HG02981 (cell line): Measurements from ENCODE around the gene IQCK.

Source experiments
- ATAC-seq: cut with Tn5 transposase; IDR thresholded peaks from one replicate; pipeline ENCODE4 v1.9.1; 2021; ENCODE audit warnings: mild to moderate bottlenecking, moderate library complexity; ENCODE audit not compliant: unreplicated experiment

Gene IQCK

DNA sequence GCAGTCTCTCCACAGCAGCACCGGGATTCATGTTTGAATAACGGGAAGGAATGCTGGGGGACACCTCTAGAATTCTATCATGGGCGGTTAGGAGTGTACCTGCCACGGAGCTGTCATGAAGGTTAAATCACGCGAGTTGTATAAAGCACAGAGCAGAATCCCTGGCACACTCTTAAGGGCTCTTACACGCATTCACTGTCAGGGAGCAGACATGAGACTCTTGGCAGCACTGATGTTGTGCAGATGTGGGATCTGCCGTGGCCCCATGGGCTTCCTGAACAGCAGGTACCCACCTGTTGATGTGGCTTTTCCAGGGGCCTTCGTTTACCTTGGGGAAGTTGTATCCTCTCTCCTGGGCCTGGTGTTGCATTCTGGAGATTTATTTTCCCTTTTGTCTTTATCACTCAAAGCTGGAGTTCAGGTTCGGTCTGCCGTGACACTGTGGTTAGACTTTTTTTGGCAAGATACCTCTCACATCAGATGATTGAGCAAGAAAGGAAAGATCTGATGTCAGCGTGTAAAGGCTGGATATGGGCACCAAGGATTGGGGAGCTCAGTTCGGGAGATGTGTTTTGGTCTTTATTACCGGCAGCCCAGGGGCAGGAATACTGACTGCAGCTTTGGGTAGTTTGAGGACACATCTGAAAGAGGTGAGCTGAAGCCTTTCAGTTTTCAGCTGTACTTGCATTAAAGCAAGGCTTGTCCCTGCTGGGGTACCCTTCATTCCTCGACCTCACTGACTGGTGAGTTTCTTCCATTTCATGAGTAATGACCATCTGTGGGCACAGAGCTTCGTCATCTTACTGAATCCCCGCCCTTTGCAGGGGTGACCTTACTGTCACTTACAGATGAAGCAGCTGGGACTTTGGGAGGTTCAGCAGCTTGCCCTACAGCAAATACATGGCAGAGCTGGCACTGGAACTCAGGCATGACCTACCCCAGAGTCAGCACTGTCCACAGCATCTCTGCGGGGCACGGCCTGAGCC, 19.3 kb upstream of the IQCK start:
- no peak for ATAC-seq

DNA sequence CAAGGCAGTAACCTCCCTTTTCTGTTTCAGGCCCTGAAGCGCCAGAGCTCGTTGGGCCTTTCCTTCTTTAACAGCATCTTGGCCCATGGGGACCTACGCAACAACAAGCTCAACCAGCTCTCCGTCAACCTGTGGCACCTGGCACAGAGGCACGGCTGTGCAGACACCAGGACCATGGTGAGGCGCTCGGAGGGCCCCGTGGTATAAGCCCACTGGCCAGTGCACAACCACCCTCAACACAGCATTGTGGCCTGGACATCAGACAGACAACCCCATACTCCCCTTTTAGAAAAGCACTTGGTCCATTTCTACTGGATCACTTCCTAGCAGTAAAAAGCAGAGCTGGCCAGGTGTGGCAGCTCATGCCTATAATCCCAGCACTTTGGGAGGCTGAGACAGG, 18.6 kb upstream of the IQCK start:
- ATAC-seq: no peak

DNA sequence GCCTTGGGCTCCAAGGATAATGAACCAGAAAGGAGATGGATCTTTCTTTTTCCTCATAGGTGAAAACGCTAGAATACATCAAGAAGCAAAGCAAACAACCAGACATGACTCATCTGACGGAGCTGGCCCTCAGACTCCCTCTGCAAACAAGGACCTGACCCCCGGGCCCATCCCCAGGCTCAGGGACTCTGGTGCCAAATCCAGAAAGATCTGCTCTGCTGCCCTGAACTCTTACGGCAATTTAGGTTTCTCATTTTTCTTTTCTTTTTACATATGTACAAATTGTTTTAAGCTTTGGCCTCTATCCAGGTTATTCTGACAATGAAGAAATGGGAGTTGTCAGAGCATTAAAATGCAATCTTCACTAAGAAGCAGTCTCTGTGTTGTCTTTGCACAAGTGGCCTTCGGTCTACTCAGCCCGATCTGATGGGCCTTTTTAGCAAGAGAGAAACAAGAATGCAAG, 17.7 kb upstream of the IQCK start:
- ATAC-seq: no peak

DNA sequence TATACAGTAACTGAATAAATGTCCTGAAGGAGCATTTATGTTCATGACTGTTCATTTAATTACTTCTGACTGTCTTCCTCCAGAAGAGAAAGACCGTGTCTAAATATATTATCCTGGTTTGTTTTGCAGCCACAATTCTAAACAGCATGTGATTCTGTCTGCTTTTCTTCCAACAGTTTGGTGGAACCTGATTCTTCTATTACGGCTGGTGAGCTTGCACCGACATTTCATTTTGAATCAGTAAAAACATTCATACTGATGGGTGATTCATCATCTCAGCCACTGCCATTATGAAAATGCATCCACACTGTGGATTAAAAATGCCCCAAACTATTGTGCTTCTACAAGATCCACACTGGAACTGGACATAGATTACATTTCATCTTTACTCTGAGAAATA, 17.0 kb upstream of the IQCK start:
- ATAC-seq: no peak

DNA sequence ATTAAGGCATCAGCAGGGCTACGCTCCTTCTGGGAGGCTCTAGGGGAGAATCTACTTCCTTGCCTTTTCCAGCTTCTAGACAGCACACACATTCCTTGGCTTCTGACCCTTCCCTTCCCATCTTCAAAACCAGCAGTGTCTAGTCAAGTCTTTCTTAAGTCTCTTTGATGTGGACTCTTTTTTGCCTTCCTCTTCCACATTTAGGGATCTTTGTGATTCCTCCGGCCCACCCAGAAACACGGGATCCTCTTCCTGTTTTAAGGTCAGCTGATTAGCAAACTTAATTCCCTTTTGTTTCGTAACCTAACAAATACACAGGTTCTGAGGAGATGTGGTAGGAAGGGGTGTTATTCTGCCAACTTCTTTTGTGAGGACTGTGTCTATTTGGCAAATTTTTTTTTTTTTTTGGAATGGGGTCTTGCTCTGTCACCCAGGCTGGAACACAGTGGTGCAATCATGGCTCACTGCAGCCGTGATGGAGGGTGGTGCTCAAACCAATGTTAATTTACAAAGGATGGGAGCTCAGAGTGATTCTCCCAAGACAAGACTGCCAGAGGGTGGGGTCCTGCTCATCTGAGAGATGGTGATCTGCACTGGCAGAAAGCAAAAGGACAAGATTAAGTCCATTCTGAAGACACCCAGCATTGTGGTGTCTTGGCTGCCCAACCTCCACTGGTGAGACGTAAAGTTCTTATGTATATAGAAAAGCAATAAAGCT, 14.7 kb upstream of the IQCK start:
- no peak for ATAC-seq

DNA sequence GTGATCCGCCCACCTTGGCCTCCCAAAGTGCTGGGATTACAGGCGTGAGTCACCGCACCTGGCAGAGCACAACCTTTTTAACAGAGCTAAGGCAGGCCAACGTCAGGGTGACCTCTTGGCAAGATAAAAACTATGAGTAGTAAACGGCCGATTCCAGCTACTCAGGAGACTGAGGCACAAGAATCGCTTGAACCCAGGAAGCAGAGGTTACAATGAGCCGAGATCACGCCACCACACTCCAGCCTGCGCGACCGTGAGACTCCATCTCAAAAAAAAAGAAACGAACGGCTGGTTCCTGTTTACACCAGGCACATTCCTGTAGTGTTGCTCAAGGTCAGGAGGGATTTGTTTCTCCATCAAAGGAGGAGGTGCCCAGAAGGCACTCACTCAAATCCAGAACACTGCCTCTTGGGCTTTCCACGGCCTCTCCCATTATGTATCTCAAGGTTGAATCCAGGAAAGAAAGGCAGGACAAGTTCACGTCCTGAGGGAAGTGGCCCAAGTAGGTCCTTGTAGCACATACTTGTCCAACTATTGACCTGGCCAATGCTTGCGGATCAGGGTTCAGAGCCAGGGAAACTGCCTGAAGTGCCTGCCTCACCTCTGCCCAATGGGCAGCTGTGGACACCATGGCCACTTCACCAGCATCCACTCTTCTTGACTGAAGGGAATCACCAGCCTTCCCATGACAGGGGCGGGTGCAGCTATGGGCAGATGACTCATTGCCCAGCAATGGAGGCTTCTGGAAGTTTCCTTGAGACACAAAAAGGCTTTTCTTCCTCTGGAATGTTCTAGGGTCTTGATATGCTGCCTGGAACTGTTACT, 13.5 kb upstream of the IQCK start:
- ATAC-seq: no peak

DNA sequence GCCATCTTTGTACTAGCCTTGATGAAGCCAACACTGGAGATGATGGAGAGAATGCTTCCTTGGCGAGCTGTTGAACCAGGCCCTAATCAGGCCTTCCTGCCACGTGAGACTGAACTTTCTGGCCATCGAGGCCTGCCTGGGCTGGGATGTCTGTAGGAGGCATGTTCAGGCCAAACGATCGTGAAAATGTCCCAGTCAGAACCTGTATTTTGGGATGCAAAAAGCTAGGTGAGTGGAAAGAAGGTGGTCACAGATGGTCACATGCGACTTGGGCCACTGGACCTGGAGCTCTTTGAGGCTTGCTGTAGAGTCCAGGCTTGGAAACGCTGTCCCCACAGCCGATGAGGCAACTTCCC, 12.9 kb upstream of the IQCK start:
- ATAC-seq: no peak

DNA sequence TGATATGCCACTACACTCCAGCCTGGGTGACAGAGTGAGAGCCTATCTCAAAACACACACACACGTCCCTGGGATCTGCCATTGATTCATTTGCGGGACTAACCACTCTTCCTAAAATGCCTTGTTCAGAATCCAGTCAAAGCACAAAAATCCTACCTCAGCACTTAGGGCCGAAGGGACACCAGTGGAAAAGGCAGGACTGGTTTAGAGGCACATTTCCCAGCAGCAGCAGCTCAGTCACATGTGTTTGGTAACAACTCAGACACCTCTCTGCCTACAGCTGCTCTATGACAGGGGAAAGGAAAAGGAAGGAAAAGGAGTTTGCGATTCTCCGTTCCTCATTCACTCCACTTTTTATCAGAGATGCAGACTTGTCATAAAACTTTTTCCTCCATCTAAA, 12.2 kb upstream of the IQCK start:
- ATAC-seq: no peak

DNA sequence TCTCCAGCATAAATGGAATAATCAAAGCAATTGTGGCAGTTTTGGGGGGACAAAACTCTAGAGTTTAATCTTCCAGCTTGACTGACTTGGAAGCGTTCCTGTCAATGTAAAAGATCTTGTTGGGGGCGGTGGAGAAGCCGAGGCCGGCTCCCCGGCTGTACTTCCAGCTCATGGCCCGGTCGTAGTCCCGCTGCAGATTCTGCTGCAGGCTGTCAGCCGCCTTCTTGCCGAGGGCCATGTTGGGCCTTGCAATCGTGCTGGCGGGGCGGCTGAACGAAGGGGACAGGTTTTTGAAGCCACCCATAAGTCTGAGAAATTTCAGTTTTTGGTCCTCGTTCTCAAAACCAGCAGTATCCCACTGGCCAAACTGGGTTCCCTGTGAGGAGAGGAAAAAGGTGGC, 11.2 kb upstream of the IQCK start:
- no peak for ATAC-seq

DNA sequence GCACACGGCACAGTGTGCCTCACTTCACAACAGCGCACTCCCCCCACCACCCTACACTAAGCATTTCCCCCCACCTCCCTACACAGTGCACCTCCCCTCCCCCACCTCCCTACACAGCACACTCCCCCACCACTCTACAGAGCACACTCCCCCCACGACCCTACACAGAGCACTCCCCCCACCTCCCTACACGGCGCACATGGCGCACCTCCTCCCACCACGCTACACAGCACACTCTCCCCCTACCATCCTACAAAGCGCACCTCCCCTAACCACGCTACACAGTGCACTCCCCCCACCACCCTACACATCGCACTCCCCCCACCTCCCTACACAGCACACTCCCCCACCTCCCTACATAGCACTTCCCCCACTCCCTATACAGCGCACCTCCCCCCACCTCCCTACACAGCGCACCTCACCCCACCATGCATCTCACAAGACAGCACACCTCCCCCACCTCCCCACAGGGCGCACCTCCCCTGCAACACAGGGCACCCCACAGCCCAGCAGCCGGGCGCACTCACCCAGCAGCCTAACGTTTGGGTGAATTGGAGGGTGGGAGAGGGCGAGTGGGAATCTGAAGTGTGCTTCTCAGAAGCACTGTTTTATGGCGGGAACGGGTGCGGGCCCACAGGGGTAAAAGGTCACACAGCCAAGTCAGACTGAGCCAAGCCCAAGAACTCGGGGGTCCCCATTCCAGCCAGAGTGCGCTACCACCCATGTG, 10.3 kb upstream of the IQCK start:
- no peak for ATAC-seq

DNA sequence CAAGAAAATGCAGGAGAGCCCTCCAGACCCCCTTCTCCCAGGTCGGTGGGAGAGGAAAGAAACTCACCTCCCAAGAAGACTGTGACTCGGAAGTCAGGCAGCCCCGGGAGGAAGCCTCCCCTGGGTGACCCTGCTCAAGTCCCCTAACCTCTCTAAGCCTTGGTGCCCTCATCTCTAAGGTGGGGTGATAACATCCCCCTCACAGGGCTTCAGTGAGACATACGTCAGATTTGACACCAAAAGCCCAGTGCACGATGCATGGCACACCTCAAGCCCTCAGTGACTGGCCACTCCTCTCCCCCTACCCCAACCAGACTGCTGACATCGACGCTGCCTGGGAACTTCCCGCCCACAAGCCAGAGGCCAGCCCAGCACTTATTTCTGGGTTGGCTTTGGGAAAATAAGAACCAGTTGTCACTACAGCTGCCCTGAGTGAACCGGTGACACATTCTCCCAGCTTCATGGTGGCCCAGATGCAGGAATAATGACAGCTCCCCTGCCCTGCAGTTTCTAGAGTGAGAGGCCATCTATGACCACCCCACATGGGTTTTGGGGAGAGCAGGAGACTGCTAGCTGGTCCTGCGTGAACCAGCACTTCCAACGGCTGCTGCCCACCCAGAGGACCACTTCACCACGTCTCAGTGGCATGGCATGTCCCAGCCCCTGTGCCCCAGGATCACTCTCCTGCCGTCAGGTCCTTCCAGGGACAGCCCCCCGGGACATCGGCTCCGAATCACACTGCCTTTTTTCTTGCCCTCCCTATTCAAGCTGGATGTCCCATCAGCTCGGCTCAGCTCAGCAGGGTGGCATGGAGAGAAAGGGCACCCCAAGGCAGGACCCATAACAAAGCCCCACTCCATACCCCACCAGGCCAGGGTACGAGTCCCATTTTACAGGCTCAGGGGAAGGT, 9.5 kb upstream of the IQCK start:
- no peak for ATAC-seq

DNA sequence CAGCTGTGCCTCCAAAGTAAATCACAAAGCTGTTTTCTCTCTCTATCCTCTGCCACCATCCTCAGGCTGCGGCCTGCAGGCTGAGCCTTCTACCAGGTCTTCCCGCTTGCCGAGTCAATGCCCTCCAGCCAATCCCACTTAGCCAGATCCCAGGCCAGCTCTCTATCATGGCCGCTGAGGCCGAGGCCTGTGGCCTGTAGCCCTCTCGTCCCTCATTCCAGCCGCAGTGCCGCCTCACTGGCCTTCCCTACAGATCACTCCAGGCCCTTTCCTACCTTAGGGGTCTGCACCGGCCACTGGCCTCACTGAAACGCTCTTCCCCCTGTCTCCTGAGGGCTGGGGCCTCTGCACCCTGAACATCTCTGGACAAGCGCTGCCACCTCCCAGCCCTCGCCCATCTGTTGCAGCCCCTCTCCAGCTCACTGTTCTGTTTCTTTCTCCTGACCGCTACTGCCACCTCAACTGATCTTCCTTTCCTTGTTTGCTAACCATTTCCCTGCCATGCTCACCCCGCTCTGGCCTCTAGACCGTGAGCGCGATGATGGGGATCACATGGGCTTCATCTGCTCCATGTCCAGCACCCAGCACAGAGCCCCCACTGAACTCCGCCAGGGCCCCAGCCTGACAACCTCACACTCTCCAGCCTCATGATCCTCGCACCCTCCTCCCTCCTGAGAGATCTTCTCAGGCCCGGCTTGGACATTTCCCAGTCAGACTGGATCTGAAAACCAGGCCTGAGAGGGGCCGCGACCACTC, 8.5 kb upstream of the IQCK start:
- ATAC-seq: no peak

DNA sequence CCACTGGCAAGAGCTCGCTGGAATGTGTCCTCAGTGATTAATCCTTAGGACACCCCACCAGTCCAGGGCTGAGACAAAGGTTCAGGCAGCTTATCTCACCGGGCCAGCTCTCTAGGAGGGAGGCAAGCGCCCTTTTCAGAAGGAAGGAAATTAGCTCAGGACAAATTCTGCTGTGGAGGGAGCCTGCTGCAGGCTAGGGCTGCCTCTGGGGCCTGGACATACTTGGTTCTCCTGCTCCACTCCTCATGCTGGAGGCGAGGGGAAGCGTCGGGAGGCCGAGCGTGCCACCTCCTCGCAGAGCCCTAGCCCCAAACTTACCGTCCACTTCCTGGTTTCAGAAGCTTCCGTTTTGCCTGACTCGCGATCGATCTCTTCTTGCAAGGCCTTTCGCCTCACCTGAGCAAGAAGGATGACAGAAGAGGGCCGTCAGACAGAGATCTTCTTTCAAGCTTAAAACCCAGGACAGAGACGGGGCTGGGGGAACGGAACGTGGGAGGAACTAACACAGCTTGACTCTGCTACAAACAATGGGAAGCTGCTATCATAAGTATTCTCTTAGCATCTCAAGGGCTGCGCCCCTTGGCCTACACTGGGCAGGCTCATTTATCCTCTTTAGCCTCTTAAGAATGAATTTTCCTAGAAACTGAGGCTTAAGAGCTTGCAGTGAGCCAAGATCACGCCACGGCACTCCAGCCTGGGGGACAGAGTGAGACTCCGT, 7.7 kb upstream of the IQCK start:
- no peak for ATAC-seq

DNA sequence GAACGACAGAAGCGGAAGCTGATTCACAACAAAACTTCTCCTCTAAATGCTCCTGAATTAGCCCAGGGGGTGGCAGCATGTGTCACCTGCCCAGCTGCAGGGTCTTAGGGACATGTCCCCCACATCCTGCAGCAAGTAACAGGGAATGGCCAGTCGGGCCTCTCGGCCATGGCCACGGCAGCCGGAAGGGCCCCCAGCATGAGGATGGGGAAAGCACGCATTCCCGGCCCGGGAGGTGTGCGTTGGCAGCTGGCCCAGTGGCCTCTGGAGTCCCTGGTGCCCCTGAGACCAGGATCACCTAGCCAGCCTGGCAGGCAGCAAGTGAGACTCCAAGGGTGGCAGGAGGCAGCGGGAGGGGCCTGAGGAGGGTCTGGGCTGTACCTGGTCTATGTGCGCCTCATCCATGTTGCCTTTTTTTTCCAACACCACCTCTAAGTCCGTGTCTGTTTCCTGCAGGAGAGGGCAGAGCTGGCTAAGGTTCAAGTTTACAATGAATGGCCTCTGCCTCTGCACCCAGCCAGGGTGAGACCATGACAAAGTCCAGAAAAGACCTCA, 7.0 kb upstream of the IQCK start:
- ATAC-seq: no peak

DNA sequence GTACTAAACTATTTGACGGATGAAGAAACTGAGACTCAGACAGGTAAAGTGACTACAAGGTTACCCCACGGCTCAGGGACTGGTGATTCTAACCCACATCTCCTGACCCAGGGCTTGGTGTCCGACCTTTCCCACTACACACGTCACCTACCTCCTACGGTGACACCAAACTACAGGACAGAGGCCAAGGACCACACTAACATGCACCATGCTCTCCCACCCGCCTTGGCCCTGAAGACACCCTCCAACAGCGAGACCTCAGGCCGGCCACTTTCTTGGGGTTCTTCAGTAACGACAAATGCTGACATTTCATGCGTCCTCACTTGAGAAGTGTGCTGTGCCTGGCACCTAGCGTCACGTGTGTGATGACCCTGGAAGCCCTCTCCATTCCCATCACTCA, 6.4 kb upstream of the IQCK start:
- no peak for ATAC-seq

DNA sequence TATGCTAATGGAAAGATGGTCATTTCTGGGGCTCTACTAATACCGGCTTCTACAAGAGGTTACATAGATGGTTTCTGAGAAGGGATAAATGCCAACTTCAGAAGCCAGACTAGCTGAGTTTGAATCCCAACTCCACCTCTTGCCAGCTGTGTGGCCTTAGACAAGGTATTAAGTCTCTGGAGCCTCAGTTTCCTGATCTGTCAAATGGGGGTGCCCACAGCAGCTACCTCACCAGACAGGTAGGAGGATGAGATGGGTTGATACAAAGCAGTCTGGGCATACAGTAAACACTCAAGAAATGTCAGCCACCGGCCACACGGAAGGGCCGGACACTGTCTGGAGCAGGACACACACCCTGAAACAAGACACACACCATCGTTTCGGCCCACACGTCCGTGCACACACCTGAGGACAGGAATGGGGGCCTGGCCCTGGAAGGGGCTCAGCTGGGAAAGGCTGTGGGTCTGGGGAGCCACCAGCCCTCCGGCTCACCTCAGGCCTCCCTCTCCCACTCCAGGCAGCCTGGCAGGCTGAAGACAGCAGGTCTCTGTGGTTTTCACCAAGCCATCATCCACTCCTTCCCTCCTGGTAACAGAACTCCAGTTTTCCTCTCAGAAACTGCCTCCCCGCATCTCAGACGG, 5.5 kb upstream of the IQCK start:
- no peak for ATAC-seq

DNA sequence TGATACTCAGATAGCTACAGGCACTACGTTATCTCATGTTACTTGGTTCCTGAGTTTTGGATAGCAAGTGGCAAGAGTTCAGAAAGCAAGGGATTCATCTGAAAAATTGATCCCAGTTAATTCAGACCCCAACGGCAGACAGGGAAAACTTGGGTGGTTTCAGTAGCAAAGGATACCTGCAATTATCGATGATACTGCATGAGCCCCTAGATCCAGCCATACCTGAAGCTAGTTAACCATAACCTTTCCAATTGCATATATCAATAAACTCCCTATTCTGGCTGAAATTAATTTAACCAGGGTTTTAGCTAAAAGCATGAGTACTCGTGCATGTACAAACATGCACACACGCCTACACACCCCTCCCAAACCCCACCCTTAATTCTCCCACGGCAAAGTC, 4.4 kb upstream of the IQCK start:
- no peak for ATAC-seq

DNA sequence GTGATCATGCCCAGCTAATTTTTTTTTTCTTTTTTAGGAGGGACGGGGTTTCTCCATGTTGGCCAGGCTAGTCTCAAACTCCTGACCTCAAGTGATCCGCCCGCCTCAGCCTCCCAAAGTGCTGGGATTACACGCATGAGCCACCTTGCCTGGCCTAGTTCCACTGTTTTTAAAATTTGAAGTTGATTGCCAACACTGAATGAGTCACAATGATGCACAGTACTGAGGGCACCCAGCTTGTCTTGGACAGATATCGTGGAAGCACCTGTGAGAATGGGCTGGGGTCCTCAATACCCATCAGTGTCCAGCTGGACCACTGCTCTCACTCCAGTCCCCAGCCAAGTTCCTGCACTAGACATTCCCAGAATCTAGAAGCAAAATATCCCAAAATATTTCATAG, 2.5 kb upstream of the IQCK start:
- no peak for ATAC-seq
